ENCODE data around the gene P2RY13.

Gene P2RY13

DNA sequence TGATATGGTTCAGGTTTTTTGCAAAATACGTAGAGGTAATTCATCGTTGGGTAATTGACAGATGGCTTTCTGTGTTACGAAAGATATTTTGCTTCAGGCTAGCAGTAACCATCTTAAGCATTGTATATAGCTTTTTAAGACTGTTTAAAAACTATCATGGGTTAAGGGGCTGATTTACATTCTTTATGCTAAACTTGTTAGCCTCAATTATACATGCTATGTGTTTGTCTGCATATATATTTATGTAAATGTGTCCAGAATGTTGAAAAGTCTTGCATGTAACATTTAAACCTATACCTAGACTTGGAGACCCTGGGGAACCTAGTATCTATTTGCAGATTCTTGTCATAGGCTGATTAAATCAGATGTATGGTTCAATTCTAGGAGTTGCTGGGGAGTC is 39.9 kb downstream of the P2RY13 start:
- DNase-seq, result no peak

GRCh38 chr3:151285940-151286339 is 43.4 kb downstream of the P2RY13 start:
- no peak for DNase-seq

DNA sequence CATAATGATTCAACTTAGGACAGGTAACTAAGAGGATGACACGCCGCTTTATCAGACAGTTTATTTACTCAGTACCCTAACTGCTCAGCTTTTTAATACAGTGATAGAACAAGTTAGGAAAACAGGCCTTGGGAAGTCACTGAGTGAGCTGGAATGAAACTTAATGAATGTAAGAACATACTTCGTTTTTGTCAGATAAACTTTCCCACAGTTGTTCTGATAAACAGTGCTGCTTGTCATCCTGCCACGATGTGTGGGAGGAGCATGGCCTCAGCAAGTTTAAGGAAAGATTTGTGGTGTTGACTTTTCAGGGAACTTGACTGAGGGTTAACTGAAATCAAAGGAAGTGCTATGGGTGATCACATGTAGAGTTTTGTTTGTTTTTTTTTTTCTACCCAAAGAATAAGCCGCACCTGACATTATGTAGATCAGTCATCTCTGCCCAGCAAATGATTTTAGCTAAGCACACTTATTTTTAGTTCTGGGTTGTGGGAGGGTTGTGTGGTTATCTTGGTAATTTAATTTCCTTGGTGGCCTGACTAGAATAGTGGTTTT is 45.4 kb downstream of the P2RY13 start:
- DNase-seq, result peak; percentile 5

DNA sequence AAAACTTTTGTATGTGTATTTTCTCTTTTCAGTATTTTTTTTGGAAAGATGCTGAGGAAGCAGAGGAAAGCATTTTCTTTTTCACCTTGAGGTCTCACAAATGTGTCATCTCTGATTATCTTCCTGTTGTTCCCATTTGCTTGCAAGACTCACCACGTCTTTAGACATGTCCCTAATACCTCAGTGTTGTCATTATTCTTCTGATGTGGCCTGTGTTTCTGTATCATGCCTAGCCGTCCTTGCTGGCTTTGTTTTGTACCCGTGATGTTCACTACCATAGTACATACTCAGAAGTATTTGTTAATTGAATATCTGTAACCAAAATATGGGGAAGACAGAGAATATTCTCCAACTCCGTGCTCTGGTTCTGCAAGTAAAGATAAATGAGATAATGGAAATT is 46.0 kb downstream of the P2RY13 start:
- DNase-seq, result no peak

DNA sequence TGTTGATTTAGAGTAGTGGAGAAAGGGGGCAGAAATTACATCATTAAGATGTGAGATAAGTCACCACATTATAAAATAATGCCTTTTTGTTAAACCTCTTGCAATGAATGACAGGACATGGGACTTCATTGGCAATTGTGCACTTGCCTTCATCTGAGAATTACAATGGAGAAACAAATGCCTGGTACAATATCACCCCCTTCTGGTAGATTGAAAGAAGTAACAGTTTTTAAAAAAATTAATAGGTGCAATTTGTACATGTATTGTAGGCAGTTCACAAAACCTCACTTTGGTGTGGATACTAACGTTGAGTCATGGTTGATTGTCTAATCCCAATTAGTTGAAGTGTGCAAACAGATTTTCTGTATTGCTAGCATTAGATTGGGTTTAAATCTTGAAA is 46.4 kb downstream of the P2RY13 start:
- DNase-seq, result no peak

DNA sequence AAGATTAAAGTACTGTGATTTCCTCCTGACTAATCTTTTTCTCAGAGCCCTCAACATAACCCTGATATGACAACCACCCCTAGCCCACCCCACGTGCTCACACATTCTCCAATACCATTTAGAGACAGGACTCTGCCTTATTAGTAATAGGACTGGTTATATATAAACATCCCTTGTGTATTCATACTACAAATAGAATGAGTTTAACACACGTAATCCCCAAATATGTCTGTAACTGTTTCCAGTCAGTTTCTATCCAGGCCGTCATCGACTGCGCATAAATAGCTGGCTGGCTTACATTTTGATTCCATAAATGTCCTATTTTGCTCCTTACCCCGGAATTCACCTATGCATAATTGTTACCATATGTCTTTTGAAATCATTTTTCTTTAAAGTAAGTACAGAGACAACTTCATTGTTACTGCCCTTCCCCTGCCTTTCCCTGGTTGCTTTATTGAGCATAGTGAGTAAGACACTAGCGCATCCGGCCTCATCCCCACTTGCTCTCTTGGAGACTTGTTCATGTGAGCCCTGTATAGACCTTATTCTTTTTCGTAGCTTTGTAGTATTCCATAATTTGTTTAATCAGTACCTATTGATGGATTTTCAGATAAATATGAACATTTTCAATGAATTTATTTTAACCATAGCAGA is 47.6 kb downstream of the P2RY13 start:
- DNase-seq, result no peak

GRCh38 chr3:151278230-151278629 is 51.1 kb downstream of the P2RY13 start, which contains the start of gene P2RY14:
TSS of gene P2RY14 (minus strand) at chr3:151278542. CDS start at chr3:151214316, 64,226 bp downstream.
- DNase-seq, result no peak

GRCh38 chr3:151276687-151277042 is 52.7 kb downstream of the P2RY13 start:
- DNase-seq, result peak; percentile 12
